HG03045 (cell line): Measurements from ENCODE around the gene CAP2.

ENCODE experiments used
- ATAC-seq: cut with Tn5 transposase; IDR thresholded peaks from one replicate; pipeline ENCODE4 v1.9.1; 2021; ENCODE audit warnings: mild to moderate bottlenecking, moderate library complexity; ENCODE audit not compliant: unreplicated experiment

CAP2 gene

GRCh38 chr6:17473554-17473953 lies 80.2 kb downstream of the CAP2 start:
- ATAC-seq = no peak

- ATAC-seq = no peak
These were observed 80.9 kb downstream of the CAP2 start for GRCh38 chr6:17474289-17474688.

- ATAC-seq = no peak
These were observed 82.3 kb downstream of the CAP2 start for GRCh38 chr6:17475606-17476244.

GRCh38 chr6:17476511-17476910 lies 83.1 kb downstream of the CAP2 start:
- no peak for ATAC-seq

GRCh38 chr6:17477356-17477755 lies 84.0 kb downstream of the CAP2 start:
- ATAC-seq = no peak

- ATAC-seq = no peak
These were observed 85.0 kb downstream of the CAP2 start for GRCh38 chr6:17478223-17478907.

- ATAC-seq = no peak
These were observed 85.6 kb downstream of the CAP2 start for GRCh38 chr6:17478946-17479345.

- no peak for ATAC-seq
These were observed 87.1 kb downstream of the CAP2 start for GRCh38 chr6:17480476-17480875.

- ATAC-seq = no peak
These were observed 89.3 kb downstream of the CAP2 start for GRCh38 chr6:17482711-17483110.

- ATAC-seq = no peak
These were observed 90.1 kb downstream of the CAP2 start for GRCh38 chr6:17483391-17484016.

GRCh38 chr6:17484201-17484849 lies 90.9 kb downstream of the CAP2 start:
- ATAC-seq = no peak

GRCh38 chr6:17485181-17485580 lies 91.8 kb downstream of the CAP2 start:
- ATAC-seq = no peak

GRCh38 chr6:17485946-17486345 lies 92.6 kb downstream of the CAP2 start:
- no peak for ATAC-seq

- ATAC-seq = no peak
These were observed 93.3 kb downstream of the CAP2 start for GRCh38 chr6:17486680-17487079.

- ATAC-seq = no peak
These were observed 97.3 kb downstream of the CAP2 start for GRCh38 chr6:17490724-17491123.

- ATAC-seq = no peak
These were observed 98.2 kb downstream of the CAP2 start for GRCh38 chr6:17491416-17492142.

- ATAC-seq = no peak
These were observed 99.0 kb downstream of the CAP2 start for GRCh38 chr6:17492350-17492749.

GRCh38 chr6:17493286-17493685 lies 99.9 kb downstream of the CAP2 start:
- ATAC-seq = no peak

- ATAC-seq = no peak
These were observed 100.8 kb downstream of the CAP2 start for GRCh38 chr6:17494177-17494576.

GRCh38 chr6:17494919-17495318 lies 101.5 kb downstream of the CAP2 start:
- no peak for ATAC-seq

- ATAC-seq = no peak
These were observed 104.2 kb downstream of the CAP2 start for GRCh38 chr6:17497535-17498095.
